ENCODE data around the gene NEUROG2. TPM values are rescaled to one million over a fixed set of nuclear protein-coding genes. Genes with fewer than 3 reads are reported as not detected.
A peak's percentile ranks its signal among the peaks of the same experiment; 100 is the strongest.

Gene NEUROG2
- total RNA-seq, 2 experiments from 2014 or later = 0.11 TPM; not detected in 1

DNA sequence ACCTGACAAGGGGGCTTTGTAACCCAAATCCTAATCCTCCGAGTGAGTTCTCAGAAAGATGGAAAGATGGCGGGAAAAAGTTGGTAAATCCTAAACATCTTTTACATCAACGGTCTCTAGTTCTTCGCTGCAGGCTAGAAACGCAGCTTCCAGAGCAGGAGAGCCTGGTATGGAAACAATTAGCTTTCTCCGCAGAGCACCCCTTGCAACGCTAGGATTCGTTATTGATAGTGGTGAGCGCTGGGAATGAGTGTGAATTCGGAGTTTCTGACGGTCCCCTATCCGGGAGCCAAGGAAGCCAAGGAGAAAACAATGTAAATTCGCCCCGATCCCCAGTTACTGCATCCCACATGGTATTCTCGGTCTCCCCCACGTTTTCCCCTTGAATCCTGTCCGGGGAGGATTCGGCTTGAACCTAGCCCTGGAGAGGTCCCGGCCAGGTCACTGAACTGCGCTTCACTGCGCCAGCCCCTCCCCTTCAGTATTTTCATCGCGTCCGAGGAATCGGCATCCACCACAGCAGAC is 4.7 kb upstream of the NEUROG2 start:
- ChIA-PET CTCF (interaction anchor here (3.2 kb wide), 1 partner anchor 10 kb away, joined by 30 read pairs; no protein-coding TSS in a partner anchor), POLR2A (interaction anchor here (0.6 kb wide), 1 partner anchor 38 kb away, joined by 3 read pairs; no protein-coding TSS in a partner anchor)
- Mint-ChIP-seq H3K36me3 (ENCODE audit: low read depth) (no peaks in the 10 kb centered on the region), H3K27ac (no peak overlapping the region), H3K27me3 (peaks cover 67% of the 10 kb centered on the region), H3K4me1 (peaks cover 44% of the 10 kb centered on the region), H3K4me3 (peak overlapping the region; percentile 32), H3K9me3 (ENCODE audit: low read depth) (no peaks in the 10 kb centered on the region)
- peak; percentile 7 for DNase-seq
- no peak for ATAC-seq
- intact Hi-C loops (cut with DNase I, micrococcal nuclease) = loop anchor here (5.0 kb wide), 6 partner anchors 242 to 1898 kb away; partner anchors contain the start of genes AP1AR (in 1 of the 2) and PITX2 (in 1 of the 2)

DNA sequence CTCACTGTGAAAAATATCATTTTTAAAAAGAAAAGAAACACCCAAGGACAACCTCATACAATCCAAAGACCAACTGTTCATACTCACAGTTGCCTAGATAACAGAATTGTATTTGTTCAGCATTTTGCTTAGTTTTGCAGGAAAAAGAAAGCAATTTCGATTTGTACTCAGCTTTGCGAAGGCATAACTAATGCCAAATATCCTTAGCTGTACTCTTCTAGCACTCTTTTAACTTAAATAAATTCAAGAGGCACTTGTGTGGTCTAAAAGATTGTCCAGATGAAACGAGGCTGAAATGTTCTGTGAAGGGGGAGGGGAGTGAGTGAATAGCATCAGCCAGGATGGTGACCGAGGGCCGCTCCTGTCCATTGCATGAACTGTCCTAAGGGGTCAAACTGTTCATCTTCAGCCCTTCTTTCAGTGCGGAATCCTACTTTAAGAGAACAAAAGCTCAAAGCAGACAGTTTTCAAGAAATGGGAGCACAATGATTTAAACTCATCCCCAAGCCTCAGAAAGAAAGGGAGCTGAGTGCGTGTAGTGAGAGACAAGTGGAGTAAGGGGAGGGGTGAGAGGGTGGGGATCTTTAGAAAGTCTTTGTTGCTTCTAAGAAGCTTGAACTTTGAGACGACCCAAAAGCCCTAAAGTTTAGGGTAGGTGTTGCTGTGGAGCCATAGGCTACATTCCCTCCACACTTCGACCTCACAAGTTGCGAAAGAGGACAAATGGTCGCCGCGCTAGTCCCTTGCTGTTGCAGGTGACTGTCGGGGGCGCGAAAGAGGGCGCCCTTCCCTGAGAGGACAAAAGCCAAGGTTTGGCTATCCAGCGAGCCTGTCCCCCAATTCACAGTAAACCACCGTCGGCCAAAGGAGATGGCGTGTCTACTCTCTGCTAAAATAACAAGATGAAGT is 4.0 kb upstream of the NEUROG2 start:
- ATAC-seq (no peak), DNase-seq (peak; percentile 35)
- Mint-ChIP-seq H3K4me3 (no peak overlapping the region), H3K27ac (no peak overlapping the region), H3K27me3 (peaks cover 70% of the 10 kb centered on the region), H3K4me1 (peaks cover 47% of the 10 kb centered on the region), H3K9me3 (ENCODE audit: low read depth) (no peaks in the 10 kb centered on the region), H3K36me3 (ENCODE audit: low read depth) (no peaks in the 10 kb centered on the region)
- POLR2A ChIA-PET = interaction anchor here (0.6 kb wide), 1 partner anchor 39 kb away, joined by 3 read pairs; no protein-coding TSS in a partner anchor
- intact Hi-C loops (cut with DNase I, micrococcal nuclease) = loop anchor here (5.0 kb wide), 6 partner anchors 242 to 1898 kb away; partner anchors contain the start of genes AP1AR (in 1 of the 2) and PITX2 (in 1 of the 2)
- CTCF ChIA-PET = interaction anchor here (0.7 to 1.0 kb wide), 2 partner anchors 11 to 21 kb away, joined by 3 read pairs; no protein-coding TSS in a partner anchor

DNA sequence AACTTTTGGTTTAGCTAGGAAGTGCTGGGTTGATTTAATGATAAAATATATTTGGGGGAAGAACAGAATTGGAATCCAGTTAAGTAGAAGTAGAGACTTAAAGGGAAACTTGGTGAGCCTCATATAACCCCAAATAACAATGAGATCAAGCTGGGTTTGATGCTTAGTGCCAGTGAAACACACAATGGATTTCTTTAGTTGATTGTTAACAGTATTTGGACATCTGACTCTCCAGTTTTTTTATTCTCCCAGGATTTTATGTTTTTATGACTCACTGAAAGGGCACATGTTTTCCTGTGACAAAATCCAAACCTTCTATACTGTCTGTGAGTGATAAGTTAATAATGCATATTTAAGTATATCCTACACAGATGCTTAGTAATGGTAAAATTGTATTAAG is 2.7 kb upstream of the NEUROG2 start:
- Mint-ChIP-seq H3K36me3 (ENCODE audit: low read depth) (no peaks in the 10 kb centered on the region), H3K27ac (no peak overlapping the region), H3K4me1 (peaks cover 53% of the 10 kb centered on the region), H3K4me3 (no peak overlapping the region), H3K9me3 (ENCODE audit: low read depth) (no peaks in the 10 kb centered on the region), H3K27me3 (peaks cover 77% of the 10 kb centered on the region)
- DNase-seq (no peak), ATAC-seq (no peak)
- ChIA-PET CTCF (interaction anchor here (1.4 kb wide), 1 partner anchor 419 kb away, joined by 5 read pairs; no protein-coding TSS in a partner anchor), POLR2A (no interaction called here)
- intact Hi-C loops (cut with DNase I, micrococcal nuclease) = loop anchor here in 1 of 2 experiments (1.0 kb wide), 1 partner anchor 9 kb away; no protein-coding TSS in a partner anchor

DNA sequence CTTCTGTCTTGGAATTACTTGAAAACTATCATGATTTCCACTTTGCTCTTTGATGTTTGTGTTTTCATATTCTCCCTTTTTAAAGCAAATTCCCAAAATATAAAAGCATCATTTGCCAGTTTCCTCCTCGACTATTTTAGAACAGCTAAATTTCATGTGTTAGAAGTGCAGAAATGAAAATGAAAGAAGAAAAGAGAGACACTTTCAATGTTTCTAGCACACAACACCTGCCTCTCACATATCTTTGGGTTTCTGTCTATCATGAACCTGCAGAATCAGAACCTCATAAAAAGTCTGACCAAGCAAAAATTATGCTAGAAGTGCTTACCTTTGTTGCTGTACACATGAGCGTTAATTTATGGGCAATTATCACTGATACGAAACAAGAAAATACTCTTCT is 1.9 kb upstream of the NEUROG2 start:
- no peak overlapping the region for H3K27ac Mint-ChIP-seq
- H3K4me1 Mint-ChIP-seq = peaks cover 47% of the 10 kb centered on the region
- POLR2A ChIA-PET = interaction anchor here (0.6 kb wide), 1 partner anchor 90 kb away, joined by 3 read pairs; no protein-coding TSS in a partner anchor
- H3K27me3 Mint-ChIP-seq = peaks cover 77% of the 10 kb centered on the region
- CTCF ChIA-PET = interaction anchor here (1.2 to 1.4 kb wide), 2 partner anchors 191 to 418 kb away, joined by 3 to 5 read pairs; no protein-coding TSS in a partner anchor
- H3K4me3 Mint-ChIP-seq = no peak overlapping the region
- intact Hi-C loops (cut with DNase I, micrococcal nuclease) = loop anchor here in 1 of 2 experiments (1.0 kb wide), 1 partner anchor 9 kb away; no protein-coding TSS in a partner anchor
- H3K9me3 Mint-ChIP-seq (ENCODE audit: low read depth) = no peaks in the 10 kb centered on the region
- no peaks in the 10 kb centered on the region for H3K36me3 Mint-ChIP-seq (ENCODE audit: low read depth)
- ATAC-seq (no peak), DNase-seq (no peak)

DNA sequence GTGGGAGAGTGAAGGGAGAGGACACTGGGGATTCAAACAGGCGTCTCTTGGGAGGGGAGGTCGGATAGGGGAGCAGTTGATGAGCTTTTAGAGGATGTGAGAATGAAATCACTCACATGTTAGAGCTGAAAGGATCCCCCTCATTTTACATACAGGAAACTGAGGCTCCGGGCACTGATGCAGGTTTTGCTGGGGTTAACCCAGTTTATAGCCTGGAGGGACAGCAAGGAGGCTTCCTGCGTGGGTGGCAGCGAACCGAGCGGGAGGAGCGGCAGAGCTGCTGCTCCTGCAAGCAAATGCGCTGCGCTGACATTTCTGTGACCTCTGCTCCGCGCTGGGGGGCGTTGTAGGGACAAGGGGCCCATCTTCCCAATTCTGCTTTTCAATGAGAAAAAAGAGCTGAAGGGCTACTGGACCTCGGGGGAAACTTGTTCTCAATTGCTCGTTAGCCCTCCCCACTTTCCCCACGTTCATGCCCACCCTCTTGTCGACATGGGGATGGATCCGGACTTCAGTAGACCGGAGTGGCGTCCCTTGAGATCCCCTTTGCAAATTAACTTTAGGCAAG is 1.2 kb upstream of the NEUROG2 start:
- CTCF ChIA-PET = interaction anchor here (1.2 to 1.4 kb wide), 2 partner anchors 190 to 417 kb away, joined by 3 to 5 read pairs; no protein-coding TSS in a partner anchor
- peak; percentile 56 for DNase-seq
- Mint-ChIP-seq H3K4me1 (peaks cover 45% of the 10 kb centered on the region), H3K27ac (no peak overlapping the region), H3K9me3 (ENCODE audit: low read depth) (no peaks in the 10 kb centered on the region), H3K36me3 (ENCODE audit: low read depth) (no peaks in the 10 kb centered on the region), H3K4me3 (peak overlapping the region; percentile 39), H3K27me3 (peaks cover 82% of the 10 kb centered on the region)
- POLR2A ChIA-PET = interaction anchor here (0.6 kb wide), 2 partner anchors 86 to 91 kb away, joined by 3 to 4 read pairs; no protein-coding TSS in a partner anchor
- ATAC-seq = no peak
- intact Hi-C loops (cut with DNase I, micrococcal nuclease) = no loop called here

DNA sequence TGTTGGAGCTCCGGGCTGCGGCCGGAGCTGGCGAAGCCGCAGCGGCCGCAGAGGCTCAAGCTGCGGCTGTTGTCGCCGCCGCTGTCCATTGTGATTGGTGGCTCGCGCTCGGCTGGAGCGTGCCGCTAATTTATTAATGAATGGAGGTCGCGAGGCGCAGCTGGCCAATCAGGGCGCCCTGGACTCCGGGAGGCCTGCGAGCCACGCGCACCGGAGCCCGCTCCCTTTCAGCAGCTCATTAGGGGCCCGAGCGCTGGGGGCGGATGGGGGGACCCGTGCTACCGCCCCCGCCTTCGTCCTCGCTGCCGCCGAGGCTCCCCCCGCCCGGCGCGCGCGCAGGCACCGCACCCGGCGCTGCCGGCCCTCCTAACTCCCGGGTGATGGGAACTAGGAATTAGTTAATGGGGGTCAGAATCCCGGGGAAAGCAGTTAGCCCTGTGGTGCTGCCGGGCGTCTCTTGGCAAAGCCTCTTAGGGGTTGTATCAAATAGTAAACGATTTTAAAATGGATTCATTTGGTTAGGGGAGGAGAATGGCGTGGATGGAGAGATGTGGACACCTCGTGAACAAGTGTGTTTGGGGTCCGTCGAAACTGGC is 589 bp upstream of the NEUROG2 start:
- Mint-ChIP-seq H3K9me3 (ENCODE audit: low read depth) (peaks cover under 1% of the 10 kb centered on the region), H3K27me3 (peaks cover 82% of the 10 kb centered on the region), H3K27ac (no peak overlapping the region), H3K36me3 (ENCODE audit: low read depth) (no peaks in the 10 kb centered on the region), H3K4me1 (peaks cover 44% of the 10 kb centered on the region), H3K4me3 (peak overlapping the region; percentile 89)
- ChIA-PET POLR2A (interaction anchor here (0.6 kb wide), 1 partner anchor 87 kb away, joined by 4 read pairs; no protein-coding TSS in a partner anchor), CTCF (interaction anchor here (0.9 to 1.2 kb wide), 2 partner anchors 189 to 230 kb away, joined by 3 to 4 read pairs; no protein-coding TSS in a partner anchor)
- ATAC-seq (no peak), DNase-seq (peak; percentile 16)
- intact Hi-C loops (cut with DNase I, micrococcal nuclease) = no loop called here

DNA sequence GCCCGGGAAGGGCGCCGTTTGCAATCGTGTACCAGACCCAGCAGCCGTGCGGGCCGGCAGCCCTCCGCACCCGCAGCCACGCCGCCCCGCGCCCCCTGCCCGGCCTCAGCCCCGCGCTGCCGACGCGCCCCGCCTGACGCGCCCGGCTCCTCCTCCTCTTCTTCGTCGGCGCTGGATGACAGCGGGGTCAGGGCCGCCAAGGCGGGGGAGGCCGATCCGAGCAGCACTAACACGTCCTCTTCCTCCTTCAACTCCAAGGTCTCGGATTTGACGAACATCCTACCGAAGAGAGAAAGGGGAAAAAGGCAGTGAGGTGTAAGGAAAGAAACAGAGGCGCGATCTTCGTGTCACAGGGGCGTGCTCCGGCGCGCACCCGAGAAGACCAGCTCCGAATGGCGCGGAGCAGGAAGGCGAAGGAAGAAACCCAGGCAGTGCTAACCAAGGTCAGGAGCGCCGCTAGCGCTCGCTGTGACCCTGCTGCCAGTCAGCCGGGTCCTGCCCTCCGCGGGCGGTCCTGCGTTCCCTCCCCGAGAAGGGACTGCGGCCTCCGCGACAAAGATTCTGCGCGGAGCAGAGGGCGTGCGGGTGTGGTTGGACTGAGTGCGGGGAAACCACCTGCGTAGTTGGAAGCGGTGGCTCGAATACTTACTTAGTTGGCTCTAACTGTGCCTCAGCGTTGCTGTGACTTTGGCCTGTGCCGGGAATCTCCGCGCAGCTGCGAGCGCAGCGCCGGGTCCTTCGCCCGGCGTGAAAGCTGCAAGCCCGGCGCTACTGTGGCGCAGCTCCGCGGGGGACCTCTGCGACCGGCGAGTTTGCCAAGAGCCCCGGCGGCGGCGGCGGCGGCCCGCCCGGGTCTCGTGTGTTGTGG is 548 bp downstream of the NEUROG2 start:
- Mint-ChIP-seq H3K4me3 (peak overlapping the region; percentile 89), H3K36me3 (ENCODE audit: low read depth) (no peaks in the 10 kb centered on the region), H3K27ac (peak overlapping the region; percentile 67), H3K9me3 (ENCODE audit: low read depth) (peaks cover 5% of the 10 kb centered on the region), H3K27me3 (peaks cover 80% of the 10 kb centered on the region), H3K4me1 (peaks cover 46% of the 10 kb centered on the region)
- intact Hi-C loops (cut with DNase I, micrococcal nuclease) = loop anchor here (1.0 kb wide), 3 partner anchors 8 to 284 kb away; partner anchors contain the start of gene AP1AR (in 1 of the 2)
- POLR2A ChIA-PET = no interaction called here
- peak; percentile 68 for ATAC-seq
- DNase-seq = peak; percentile 76
- CTCF ChIA-PET = interaction anchor here (0.9 kb wide), 1 partner anchor 229 kb away, joined by 4 read pairs; no protein-coding TSS in a partner anchor

DNA sequence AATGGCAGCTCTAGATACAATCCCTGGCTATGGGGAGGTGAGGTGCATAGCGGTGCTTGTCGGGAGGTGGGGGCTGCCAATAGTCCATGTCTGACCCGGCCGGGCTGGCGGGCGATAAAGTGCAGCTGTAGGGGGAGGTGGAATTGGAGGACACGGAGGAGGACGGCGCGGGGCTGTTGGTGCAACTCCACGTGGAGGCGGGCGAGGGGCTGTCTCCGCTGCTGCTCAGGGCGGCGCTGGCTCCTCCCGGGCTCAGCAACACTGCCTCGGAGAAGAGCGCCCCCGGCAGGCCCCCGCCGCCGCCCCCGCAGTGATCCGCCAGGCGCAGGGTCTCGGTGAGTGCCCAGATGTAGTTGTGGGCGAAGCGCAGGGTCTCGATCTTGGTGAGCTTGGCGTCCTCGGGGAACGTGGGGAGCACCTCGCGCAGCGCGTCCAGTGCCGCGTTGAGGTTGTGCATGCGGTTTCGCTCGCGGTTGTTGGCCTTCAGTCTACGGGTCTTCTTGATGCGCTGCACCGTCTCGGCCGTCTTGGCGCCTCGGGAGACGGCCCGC is 1.3 kb downstream of the NEUROG2 start:
- ChIA-PET CTCF (no interaction called here), POLR2A (no interaction called here)
- H3K36me3 Mint-ChIP-seq (ENCODE audit: low read depth) = no peaks in the 10 kb centered on the region
- DNase-seq = peak; percentile 45
- H3K9me3 Mint-ChIP-seq (ENCODE audit: low read depth) = peaks cover 5% of the 10 kb centered on the region
- intact Hi-C loops (cut with DNase I, micrococcal nuclease) = loop anchor here (1.0 kb wide), 3 partner anchors 9 to 283 kb away; partner anchors contain the start of gene AP1AR (in 1 of the 2)
- peak; percentile 2 for ATAC-seq
- no peak overlapping the region for H3K27ac Mint-ChIP-seq
- peak overlapping the region; percentile 89 for H3K4me3 Mint-ChIP-seq
- H3K4me1 Mint-ChIP-seq = peaks cover 48% of the 10 kb centered on the region
- H3K27me3 Mint-ChIP-seq = peaks cover 78% of the 10 kb centered on the region

DNA sequence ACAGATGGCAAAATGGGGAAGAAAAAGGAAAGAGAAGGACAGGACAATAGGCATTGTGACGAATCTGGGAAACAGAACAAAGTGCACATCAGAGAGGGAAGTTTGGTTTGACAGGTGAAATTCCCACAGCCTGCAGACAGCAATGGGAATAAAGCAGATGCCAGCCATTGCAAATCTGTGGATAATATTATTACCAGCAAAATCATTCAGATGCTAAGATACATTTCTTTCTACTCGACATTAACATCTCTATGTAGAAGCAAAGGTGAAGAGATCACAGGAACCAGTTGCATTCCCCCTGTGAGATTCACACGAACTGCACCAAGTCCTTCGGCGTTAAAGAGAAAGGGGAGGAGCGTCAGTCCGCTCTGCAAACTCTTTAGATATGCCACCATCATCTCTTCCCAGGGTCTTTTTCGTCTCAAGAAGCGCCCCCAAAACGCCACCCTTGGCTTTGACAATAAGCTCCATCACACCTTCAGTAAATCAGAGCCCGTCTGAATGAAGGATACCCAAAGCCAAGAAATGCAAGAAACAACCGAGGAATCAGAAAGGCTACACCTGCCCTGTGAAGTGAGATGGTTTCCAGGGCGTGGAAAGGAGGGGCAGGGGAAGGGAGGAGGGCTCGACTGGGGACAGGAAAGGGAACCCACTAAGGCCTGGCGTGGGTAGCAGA is 1.9 kb downstream of the NEUROG2 start:
- ChIA-PET POLR2A (no interaction called here), CTCF (interaction anchor here (0.7 kb wide), 1 partner anchor 9 kb away, joined by 5 read pairs; no protein-coding TSS in a partner anchor)
- intact Hi-C loops (cut with DNase I, micrococcal nuclease) = no loop called here
- Mint-ChIP-seq H3K27me3 (peaks cover 78% of the 10 kb centered on the region), H3K9me3 (ENCODE audit: low read depth) (peaks cover 5% of the 10 kb centered on the region), H3K36me3 (ENCODE audit: low read depth) (no peaks in the 10 kb centered on the region), H3K4me1 (peaks cover 55% of the 10 kb centered on the region), H3K27ac (no peak overlapping the region), H3K4me3 (peak overlapping the region; percentile 89)
- ATAC-seq (peak; percentile 21), DNase-seq (peak; percentile 24)
